Measurements from ENCODE around the gene MFRP.

The MFRP gene

GRCh38 chr11:119316016-119316728 lies 30.3 kb downstream of the MFRP start:
- peak; percentile 38 for DNase-seq

DNA sequence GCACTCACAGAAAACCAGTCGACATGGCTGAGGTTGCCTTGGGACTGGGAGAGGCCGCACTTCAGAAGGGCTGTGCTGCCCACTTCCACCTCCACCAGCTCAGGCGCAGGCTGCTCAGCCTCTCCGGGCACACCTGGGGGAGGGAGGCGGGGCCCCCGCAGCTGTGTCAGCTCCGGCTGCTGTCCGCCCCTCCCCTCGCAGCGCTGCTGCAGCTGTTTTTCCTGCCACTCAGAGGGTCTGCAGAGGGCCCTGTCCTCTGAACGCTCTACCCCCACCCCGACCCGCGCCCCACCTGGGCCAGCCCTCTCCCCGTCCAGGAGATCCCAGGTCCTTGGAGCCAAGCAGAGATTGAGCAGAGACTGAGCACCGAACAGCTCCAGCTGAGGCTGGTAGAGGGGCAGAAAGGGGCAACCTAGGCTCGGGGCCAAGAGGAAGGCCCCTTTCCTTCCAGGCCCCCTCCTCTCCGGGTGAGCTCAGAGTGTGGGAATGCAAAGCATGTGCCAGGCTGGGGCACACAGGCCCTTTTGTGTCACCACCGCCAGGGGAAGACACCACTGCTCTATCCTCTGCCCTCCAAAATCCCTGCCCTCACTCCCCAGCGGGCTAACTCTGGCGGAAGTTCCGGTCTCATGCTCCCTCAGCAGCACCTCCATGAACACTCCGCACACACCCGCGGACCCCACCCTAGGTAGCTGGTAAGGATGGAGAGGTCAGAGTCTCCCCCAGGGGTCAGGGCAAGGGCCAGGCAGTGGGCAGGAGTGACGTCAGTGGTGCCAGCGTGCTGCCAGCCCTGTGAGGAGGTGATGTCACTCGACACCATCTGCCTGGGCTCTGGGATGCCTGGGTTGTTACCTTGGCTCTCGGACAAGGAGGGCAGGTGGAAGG lies 31.1 kb downstream of the MFRP start:
- DNase-seq = no peak

DNA sequence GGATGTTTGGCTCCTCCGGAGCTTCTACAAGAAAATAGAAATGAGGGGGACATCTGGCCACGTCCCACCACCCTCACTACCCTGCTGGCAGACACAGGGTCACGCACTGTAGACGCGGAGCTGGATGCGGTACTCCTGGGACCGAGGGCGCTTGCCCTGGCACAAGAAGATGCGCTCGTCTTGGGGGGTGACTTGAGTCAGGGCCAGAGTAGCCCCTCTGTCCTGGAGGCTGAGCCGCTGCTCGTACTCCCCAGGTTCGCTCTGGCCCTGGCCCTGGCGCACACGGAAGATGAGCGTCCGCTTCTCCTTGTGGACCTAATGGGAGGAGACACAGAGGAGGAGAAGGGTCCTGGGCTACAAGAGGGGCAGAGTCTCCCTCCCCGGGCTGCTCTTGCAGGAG lies 31.8 kb downstream of the MFRP start:
- DNase-seq = no peak

- no peak for DNase-seq
Measured at GRCh38 chr11:119310682-119311052, 35.8 kb downstream of the MFRP start.

- no peak for DNase-seq
Measured at GRCh38 chr11:119309953-119310681, 36.4 kb downstream of the MFRP start.

- DNase-seq = no peak
Measured at GRCh38 chr11:119309411-119309810, 37.1 kb downstream of the MFRP start.

GRCh38 chr11:119307974-119308373 lies 38.5 kb downstream of the MFRP start:
- no peak for DNase-seq

DNA sequence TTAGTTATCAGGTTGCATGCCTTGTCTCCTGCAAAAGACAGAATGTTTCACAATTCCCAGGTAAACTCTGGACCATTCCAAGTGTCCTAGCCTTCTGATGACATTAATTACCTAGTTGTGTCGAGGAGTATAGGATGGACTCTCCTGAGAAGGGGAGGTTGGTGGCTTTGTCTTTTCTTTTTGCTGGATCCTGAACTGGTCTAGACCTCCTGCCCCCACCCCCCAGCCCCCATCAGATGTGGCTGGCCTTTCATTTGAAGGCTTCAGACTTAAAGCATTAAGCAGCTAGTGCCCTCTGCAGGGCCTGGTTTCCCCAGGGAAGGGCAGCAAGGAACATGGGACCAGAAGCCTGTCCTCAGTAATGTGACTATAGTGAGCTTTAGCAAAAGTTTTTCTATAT lies 39.3 kb downstream of the MFRP start:
- DNase-seq = no peak

DNA sequence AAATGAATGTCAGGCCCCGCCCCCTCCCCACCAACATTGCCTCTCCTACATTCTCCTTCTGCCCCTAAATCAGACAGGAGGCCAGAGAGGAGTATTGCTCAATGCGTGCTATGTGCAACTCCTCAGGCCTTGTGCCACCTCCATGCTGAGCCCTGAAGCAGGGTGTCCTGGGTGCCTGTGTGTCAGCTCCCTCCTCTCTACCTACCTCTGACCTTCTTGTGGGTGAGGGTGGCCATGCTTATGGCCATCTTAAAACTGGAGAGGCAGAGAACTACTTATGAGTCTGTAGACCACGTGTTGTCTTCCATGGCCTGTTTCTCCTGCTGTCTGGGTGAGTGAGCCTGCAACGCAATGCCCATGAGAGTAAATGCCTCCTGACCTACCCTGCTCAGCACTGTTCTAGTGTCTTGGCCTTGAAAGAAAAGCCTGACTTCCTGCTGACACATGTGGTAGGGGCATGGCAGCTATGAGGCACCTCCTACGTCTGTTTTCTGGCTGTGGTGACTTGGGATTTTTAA lies 40.1 kb downstream of the MFRP start:
- DNase-seq = no peak

- DNase-seq = no peak
Measured at GRCh38 chr11:119305556-119306372, 40.7 kb downstream of the MFRP start.

DNA sequence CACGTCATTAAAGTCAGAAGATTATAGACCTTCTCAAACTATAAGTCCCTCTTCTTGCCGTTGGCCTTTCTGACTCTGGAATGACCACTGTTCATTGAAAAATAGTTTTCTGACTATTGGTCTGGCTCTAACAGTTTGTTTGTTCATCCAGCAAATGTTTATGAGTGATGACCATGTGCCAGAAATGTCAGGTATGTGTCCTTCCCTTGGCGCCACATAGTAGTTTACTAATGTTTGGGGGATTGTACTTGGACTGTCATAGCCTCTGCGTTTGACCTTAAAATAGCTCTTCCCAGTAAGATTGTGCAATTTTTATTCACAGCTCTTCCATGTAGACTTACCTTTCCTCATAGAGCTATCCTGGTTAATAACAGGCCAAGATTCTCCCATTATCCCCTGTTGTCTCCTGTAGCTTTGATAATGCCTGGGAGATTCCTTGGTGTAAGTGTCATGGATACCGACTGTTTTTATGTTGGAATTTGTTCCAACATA lies 43.2 kb downstream of the MFRP start:
- no peak for DNase-seq

DNA sequence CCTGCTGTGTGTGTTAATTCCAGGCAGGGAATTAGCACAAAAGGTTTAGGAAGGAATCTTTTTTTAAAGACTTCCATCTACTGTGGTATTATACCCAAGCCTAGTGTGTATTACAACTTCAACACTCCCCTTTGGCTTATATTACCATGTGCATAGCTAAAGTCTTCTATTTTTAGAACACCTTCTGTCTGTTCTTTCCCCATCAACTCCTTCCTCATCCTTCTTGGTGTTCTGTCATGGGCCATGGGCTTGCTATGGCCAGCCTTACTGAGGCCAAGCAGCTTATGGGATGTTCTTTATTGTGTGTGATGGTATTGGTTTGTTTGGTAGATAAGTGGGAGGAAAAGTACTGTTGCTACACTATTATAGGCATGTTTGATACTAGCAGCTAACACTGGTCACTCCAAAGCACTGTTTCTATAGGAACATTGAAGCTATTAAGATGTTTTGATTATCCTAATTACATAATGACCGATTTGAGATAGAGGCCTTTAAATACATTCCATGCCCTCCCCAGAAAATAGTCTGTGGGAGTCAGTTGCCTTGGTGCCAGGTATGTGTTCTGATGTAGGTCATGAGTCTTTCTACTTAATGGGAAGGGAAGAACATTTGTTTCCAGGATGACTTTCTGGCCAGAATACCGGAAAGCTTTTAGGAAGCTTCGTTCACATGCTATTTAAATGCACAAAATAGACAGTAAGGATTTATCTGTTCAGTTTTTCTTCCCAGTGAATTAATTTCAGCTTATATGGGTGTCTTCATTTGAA lies 46.1 kb downstream of the MFRP start:
- DNase-seq = no peak

GRCh38 chr11:119299416-119299815 lies 47.1 kb downstream of the MFRP start:
- no peak for DNase-seq

- no peak for DNase-seq
Measured at GRCh38 chr11:119298726-119299125, 47.8 kb downstream of the MFRP start.

GRCh38 chr11:119297938-119298337 lies 48.6 kb downstream of the MFRP start:
- no peak for DNase-seq

- no peak for DNase-seq
Measured at GRCh38 chr11:119295178-119295577, 51.3 kb downstream of the MFRP start.

- no peak for DNase-seq
Measured at GRCh38 chr11:119293461-119293860, 53.0 kb downstream of the MFRP start.

- DNase-seq = no peak
Measured at GRCh38 chr11:119290894-119291497, 55.5 kb downstream of the MFRP start.

Data from NCI-H1436 (cell line).